ENCODE results near the gene SOCS6.

SOCS6 gene

GRCh38 chr18:70256994-70257393, 31.9 kb upstream of the SOCS6 start:
- no peak for TF ChIP-seq CTCF (IDR thresholded peaks at IDR 0.05; ENCODE audit: low read depth, low read length, missing control alignments)
- no peak for DNase-seq (ENCODE audit: low read depth)
- H3K4me3 ChIP-seq (ENCODE audit: low read depth, low read length): no peak overlapping the region
- in situ Hi-C loops (cut with HindIII; ENCODE audit: low sequenced_read_pairs): no loop called here

GRCh38 chr18:70258243-70258642, 30.6 kb upstream of the SOCS6 start:
- in situ Hi-C loops (cut with HindIII; ENCODE audit: low sequenced_read_pairs): no loop called here
- H3K4me3 ChIP-seq (ENCODE audit: low read depth, low read length): no peak overlapping the region
- no peak for DNase-seq (ENCODE audit: low read depth)
- TF ChIP-seq CTCF (IDR thresholded peaks at IDR 0.05; ENCODE audit: low read depth, low read length, missing control alignments): no peak

GRCh38 chr18:70260683-70261082, 28.2 kb upstream of the SOCS6 start:
- H3K4me3 ChIP-seq (ENCODE audit: low read depth, low read length): no peak overlapping the region
- in situ Hi-C loops (cut with HindIII; ENCODE audit: low sequenced_read_pairs): no loop called here
- no peak for DNase-seq (ENCODE audit: low read depth)
- no peak for TF ChIP-seq CTCF (IDR thresholded peaks at IDR 0.05; ENCODE audit: low read depth, low read length, missing control alignments)

- no peak for DNase-seq (ENCODE audit: low read depth)
Measured at GRCh38 chr18:70261141-70261788, 27.6 kb upstream of the SOCS6 start.

GRCh38 chr18:70263336-70263735, 25.5 kb upstream of the SOCS6 start:
- no peak for DNase-seq (ENCODE audit: low read depth)
- in situ Hi-C loops (cut with HindIII; ENCODE audit: low sequenced_read_pairs): no loop called here
- H3K4me3 ChIP-seq (ENCODE audit: low read depth, low read length): no peak overlapping the region
- no peak for TF ChIP-seq CTCF (IDR thresholded peaks at IDR 0.05; ENCODE audit: low read depth, low read length, missing control alignments)

More at GRCh38 chr18:70261141-70261788, 27.6 kb upstream of the SOCS6 start:
- in situ Hi-C loops (cut with HindIII; ENCODE audit: low sequenced_read_pairs): no loop called here
- no peak for TF ChIP-seq CTCF (IDR thresholded peaks at IDR 0.05; ENCODE audit: low read depth, low read length, missing control alignments)
- no peak overlapping the region for H3K4me3 ChIP-seq (ENCODE audit: low read depth, low read length)

- H3K4me3 ChIP-seq (ENCODE audit: low read depth, low read length): no peak overlapping the region
- no peak for DNase-seq (ENCODE audit: low read depth)
- no peak for TF ChIP-seq CTCF (IDR thresholded peaks at IDR 0.05; ENCODE audit: low read depth, low read length, missing control alignments)
- in situ Hi-C loops (cut with HindIII; ENCODE audit: low sequenced_read_pairs): no loop called here
Measured at GRCh38 chr18:70271742-70272141, 17.1 kb upstream of the SOCS6 start.

Data from astrocyte of the cerebellum (primary cell).